IMR-90 (cell line): ENCODE data around the gene KRT74. TPM values are rescaled to one million over a fixed set of nuclear protein-coding genes. Genes with fewer than 3 reads are reported as not detected.

ENCODE experiments used
- ATAC-seq: fragments of 200-7000 bp; cut with Tn5 transposase; 2 replicates; pipeline ENCODE4 v1.9.1; 2020; ENCODE audit warnings: low read depth, mild to moderate bottlenecking, moderate library complexity
- BruUV-seq: library from RNA; stranded (reverse); fragments of 400-500 nt; replicated peaks from 2 replicates; lab custom pipeline; 2021; lab: Mats Ljungman, UMichigan
- CTCF ChIA-PET: fragments of 300-600 bp; formaldehyde crosslinking; extraction: SDS; loops from one replicate; lab custom pipeline; 2021; ENCODE audit warnings: antibody characterized with exemption; lab: Yijun Ruan, JAX
- POLR2A ChIA-PET: fragments of 300-600 bp; sonication (Branson Sonifier 250); formaldehyde crosslinking; loops from one replicate; lab custom pipeline; 2022; ENCODE audit warnings: antibody characterized with exemption; ENCODE audit not compliant: unreplicated experiment; lab: Charles Lee
- DNase-seq: peaks from one replicate; pipeline ENCODE4 v3.0.0; 2013
- H2AFZ ChIP-seq: replicated peaks from 2 replicates; pipeline ENCODE3; 2013; ENCODE audit warnings: low read length, mild to moderate bottlenecking; ENCODE audit not compliant: poor library complexity
- H2AK5ac ChIP-seq: 2 replicates; pipeline ENCODE4 v1.6.1; 2013; ENCODE audit warnings: low read depth, low read length, inconsistent platforms
- H2AK9ac ChIP-seq: replicated peaks from 2 replicates; pipeline ENCODE3; 2013; ENCODE audit warnings: mild to moderate bottlenecking, low read depth, low read length, moderate library complexity; ENCODE audit not compliant: poor library complexity
- H2BK120ac ChIP-seq: 2 replicates; pipeline ENCODE4 v1.6.1; 2013; ENCODE audit warnings: low read depth, low read length, inconsistent platforms
- H2BK15ac ChIP-seq: 3 replicates; pipeline ENCODE4 v1.6.1; 2013; ENCODE audit warnings: low read depth, low read length, inconsistent platforms
- H2BK20ac ChIP-seq: 2 replicates; pipeline ENCODE4 v1.6.1; 2013; ENCODE audit warnings: low read depth, mild to moderate bottlenecking, inconsistent platforms, low read length, moderate library complexity
- H2BK5ac ChIP-seq: 2 replicates; pipeline ENCODE4 v1.6.1; 2013; ENCODE audit warnings: mild to moderate bottlenecking, low read depth, low read length, inconsistent platforms; ENCODE audit not compliant: poor library complexity, severe bottlenecking
- H3K14ac ChIP-seq: replicated peaks from 2 replicates; pipeline ENCODE4 v1.6.1; 2013; ENCODE audit warnings: low read depth, low read length, inconsistent platforms
- H3K18ac ChIP-seq: 2 replicates; pipeline ENCODE4 v1.6.1; 2013; ENCODE audit warnings: low read depth, low read length, control low read depth
- H3K23ac ChIP-seq: 2 replicates; pipeline ENCODE4 v1.6.1; 2013; ENCODE audit warnings: low read depth, low read length, inconsistent platforms
- H3K27ac ChIP-seq: 2 replicates; pipeline ENCODE4 v1.5.1; 2013; ENCODE audit warnings: mild to moderate bottlenecking, control low read depth, low read length; ENCODE audit not compliant: insufficient read depth
- H3K27me3 ChIP-seq: 2 replicates; pipeline ENCODE4 v1.6.1; 2013; ENCODE audit warnings: low read length; ENCODE audit not compliant: control insufficient read depth, insufficient read depth
- H3K36me3 ChIP-seq: 2 replicates; pipeline ENCODE4 v1.6.1; 2013; ENCODE audit warnings: low read length, mixed read lengths; ENCODE audit not compliant: control insufficient read depth, insufficient read depth
- H3K4ac ChIP-seq: 2 replicates; pipeline ENCODE4 v1.6.1; 2013; ENCODE audit warnings: low read depth, low read length, inconsistent platforms
- H3K4me1 ChIP-seq: 2 replicates; pipeline ENCODE4 v1.6.1; 2013; ENCODE audit warnings: low read length, mixed read lengths; ENCODE audit not compliant: control insufficient read depth, insufficient read depth
- H3K4me2 ChIP-seq: 2 replicates; pipeline ENCODE4 v1.6.1; 2013; ENCODE audit warnings: low read depth, mild to moderate bottlenecking, control low read depth, low read length, moderate library complexity
- H3K4me3 ChIP-seq: 2 replicates; pipeline ENCODE4 v1.5.1; 2013; ENCODE audit warnings: low read depth, mild to moderate bottlenecking, control low read depth, low read length, moderate library complexity; ENCODE audit not compliant: insufficient read depth
- H3K56ac ChIP-seq: 2 replicates; pipeline ENCODE4 v1.6.1; 2013; ENCODE audit warnings: low read length, inconsistent platforms; ENCODE audit not compliant: insufficient read depth; ENCODE audit errors: extremely low read depth
- H3K79me1 ChIP-seq, 2 experiments: 2 replicates each; pipeline ENCODE4 v1.6.1; 2013; ENCODE audit warnings: low read length in 2 of 2, inconsistent platforms in 1 of 2, low read depth in 1 of 2
- H3K9ac ChIP-seq: 2 replicates; pipeline ENCODE4 v1.6.1; 2013; ENCODE audit warnings: low read depth, low read length, control low read depth
- H3K9me1 ChIP-seq: 2 replicates; pipeline ENCODE4 v1.6.1; 2013; ENCODE audit warnings: low read length, inconsistent platforms; ENCODE audit not compliant: insufficient read depth
- H3K9me3 ChIP-seq: 2 replicates; pipeline ENCODE4 v1.6.1; 2013; ENCODE audit warnings: low read length; ENCODE audit not compliant: control insufficient read depth, insufficient read depth
- H4K20me1 ChIP-seq: 2 replicates; pipeline ENCODE4 v1.6.1; 2013; ENCODE audit warnings: low read length, inconsistent platforms; ENCODE audit not compliant: insufficient read depth
- H4K5ac ChIP-seq: 2 replicates; pipeline ENCODE4 v1.6.1; 2013; ENCODE audit warnings: mild to moderate bottlenecking, low read depth, low read length, control low read depth
- H4K8ac ChIP-seq, 2 experiments: 2 replicates each; pipeline ENCODE4 v1.6.1; 2013; ENCODE audit warnings: low read depth in 2 of 2, low read length in 2 of 2, control low read depth in 1 of 2, inconsistent platforms in 1 of 2
- H4K91ac ChIP-seq: 2 replicates; pipeline ENCODE4 v1.6.1; 2013; ENCODE audit warnings: low read depth, low read length, inconsistent platforms; ENCODE audit not compliant: insufficient read depth
- BHLHE40 ChIP-seq: fragments of 150-350 bp; IDR thresholded peaks from 2 replicates; pipeline ENCODE4 v1.6.1; 2016; ENCODE audit warnings: mild to moderate bottlenecking, low read depth, low read length
- ELK1 ChIP-seq: fragments of 150-350 bp; IDR thresholded peaks from 2 replicates; pipeline ENCODE4 v1.6.1; 2016; ENCODE audit warnings: low read depth, mild to moderate bottlenecking, low read length, moderate library complexity, borderline replicate concordance
- FOS ChIP-seq: fragments of 150-350 bp; IDR thresholded peaks from 2 replicates; pipeline ENCODE4 v1.6.1; 2016; ENCODE audit warnings: low read depth, low read length
- POLR2A ChIP-seq: IDR thresholded peaks from 2 replicates; pipeline ENCODE4 v1.6.1; 2012; ENCODE audit warnings: mild to moderate bottlenecking, low read depth, low read length
- RAD21 ChIP-seq: IDR thresholded peaks from 2 replicates; pipeline ENCODE4 v1.6.1; 2012; ENCODE audit warnings: low read length, improper control_type of control experiment
- WGBS, 2 experiments: methylation state at CpG; one replicate each; pipeline versions ENCODE4 v1.1.5 to v1.1.7; 2013; ENCODE audit warnings: missing lambda C conversion rate in 2 of 2; ENCODE audit not compliant: insufficient read length in 1 of 2; ENCODE audit errors: extremely low coverage in 2 of 2; 5-methylcytosine and 5-hydroxymethylcytosine counted together
- dilution Hi-C: fragments of 300-500 bp; cut with HindIII; formaldehyde crosslinking; loops from one replicate; pipeline ENCODE4 v1.14.3; 2018; ENCODE audit warnings: low sequenced_read_pairs; ENCODE audit not compliant: unreplicated experiment
- in situ Hi-C: fragments of 300-500 bp; cut with MboI; formaldehyde crosslinking; loops from 3 replicates; pipeline ENCODE4 v1.14.3; 2019; ENCODE audit warnings: low sequenced_read_pairs, inconsistent platforms, mixed read lengths
- intact Hi-C: fragments of 100-400 bp; cut with micrococcal nuclease; formaldehyde crosslinking; loops from 2 replicates; pipeline ENCODE4 v1.10.0; 2022
- polyA plus RNA-seq, 3 experiments: library from polyadenylated mRNA; depleted of rRNA; stranded (reverse); fragments of >200 nt; gene quantifications; 2 replicates each; pipeline ENCODE4 v1.2.3, GENCODE V29; 2012; ENCODE audit warnings: low replicate concordance in 1 of 3
- total RNA-seq: library from RNA; depleted of rRNA; stranded (reverse); fragments of >200 nt; gene quantifications from 2 replicates; pipeline ENCODE4 v1.2.3, GENCODE V29; 2012

The KRT74 gene
- total and polyA plus RNA-seq, 2 of the 4 experiments (the other 2 are of a cell fraction), result not detected

DNA sequence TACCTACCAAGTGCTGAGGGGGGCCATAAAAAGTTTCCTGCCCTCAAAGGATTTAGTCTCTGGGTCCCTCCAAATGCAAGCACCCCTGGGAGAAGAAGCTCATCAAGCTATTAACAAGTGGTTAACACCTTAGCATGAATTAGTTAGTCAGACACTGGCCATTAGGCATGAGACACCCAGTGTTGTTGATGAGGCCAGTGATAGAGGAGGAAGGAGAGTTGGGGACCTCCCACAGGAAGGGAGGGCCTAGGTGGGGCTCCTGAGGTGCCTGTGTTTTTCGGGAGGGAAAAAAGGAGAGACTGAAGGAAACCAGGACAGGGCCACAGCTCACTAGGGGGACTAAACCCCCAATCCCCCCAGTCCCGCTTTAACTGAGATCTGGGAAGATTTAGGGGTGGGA, 16.2 kb downstream of the KRT74 start:
- Histone ChIP-seq H3K79me1 (no peaks in the 10 kb centered on the region), H3K4me2 (no peak overlapping the region)
- POLR2A ChIA-PET, result no interaction called here

More for the DNA sequence above, 16.2 kb downstream of the KRT74 start:
- H3K9me3 ChIP-seq, result no peaks in the 10 kb centered on the region
- intact Hi-C loops, result no loop called here
- CTCF ChIA-PET, result no interaction called here
- dilution Hi-C loops, result no loop called here
- H2BK15ac ChIP-seq, result no peak overlapping the region
- DNase-seq (no peak), ATAC-seq (no peak)
- H2BK5ac ChIP-seq, result no peak overlapping the region
- H4K91ac ChIP-seq, result no peak overlapping the region
- WGBS, 2 experiments, result no CpG with 5 or more reads among the region's 2 CpGs
- H4K20me1 ChIP-seq, result no peaks in the 10 kb centered on the region
- no TSS peak for BruUV-seq
- no peak overlapping the region for H3K18ac ChIP-seq
- no peaks in the 10 kb centered on the region for H3K4me1 ChIP-seq
- no peak overlapping the region for H3K9ac ChIP-seq
- no peak overlapping the region for H4K8ac ChIP-seq
- H3K27ac ChIP-seq, result no peak overlapping the region
- in situ Hi-C loops, result no loop called here
- H3K36me3 ChIP-seq, result no peaks in the 10 kb centered on the region
- no peak overlapping the region for H2AK9ac ChIP-seq
- no peaks in the 10 kb centered on the region for H3K9me1 ChIP-seq
- H3K4ac ChIP-seq, result no peak overlapping the region
- no peak overlapping the region for H3K14ac ChIP-seq
- no peak for TF ChIP-seq POLR2A
- no peak for TF ChIP-seq RAD21
- TF ChIP-seq BHLHE40, result no peak
- no peak for TF ChIP-seq FOS
- no peak for TF ChIP-seq ELK1
- no peak overlapping the region for H2AFZ ChIP-seq
- no peak overlapping the region for H2BK20ac ChIP-seq
- H3K23ac ChIP-seq, result no peak overlapping the region
- peaks cover 39% of the 10 kb centered on the region for H3K27me3 ChIP-seq
- H4K5ac ChIP-seq, result no peak overlapping the region
- H3K56ac ChIP-seq, result no peak overlapping the region
- no peak overlapping the region for H2AK5ac ChIP-seq
- no peak overlapping the region for H2BK120ac ChIP-seq
- no peak overlapping the region for H3K4me3 ChIP-seq
